Measurements from ENCODE around the gene C1orf105. TPM values are rescaled to one million over a fixed set of nuclear protein-coding genes. Genes with fewer than 3 reads are reported as not detected.
A peak's percentile ranks its signal among the peaks of the same experiment; 100 is the strongest.

The C1orf105 gene
- total RNA-seq, 1 experiment from 2014 or later = not detected

DNA sequence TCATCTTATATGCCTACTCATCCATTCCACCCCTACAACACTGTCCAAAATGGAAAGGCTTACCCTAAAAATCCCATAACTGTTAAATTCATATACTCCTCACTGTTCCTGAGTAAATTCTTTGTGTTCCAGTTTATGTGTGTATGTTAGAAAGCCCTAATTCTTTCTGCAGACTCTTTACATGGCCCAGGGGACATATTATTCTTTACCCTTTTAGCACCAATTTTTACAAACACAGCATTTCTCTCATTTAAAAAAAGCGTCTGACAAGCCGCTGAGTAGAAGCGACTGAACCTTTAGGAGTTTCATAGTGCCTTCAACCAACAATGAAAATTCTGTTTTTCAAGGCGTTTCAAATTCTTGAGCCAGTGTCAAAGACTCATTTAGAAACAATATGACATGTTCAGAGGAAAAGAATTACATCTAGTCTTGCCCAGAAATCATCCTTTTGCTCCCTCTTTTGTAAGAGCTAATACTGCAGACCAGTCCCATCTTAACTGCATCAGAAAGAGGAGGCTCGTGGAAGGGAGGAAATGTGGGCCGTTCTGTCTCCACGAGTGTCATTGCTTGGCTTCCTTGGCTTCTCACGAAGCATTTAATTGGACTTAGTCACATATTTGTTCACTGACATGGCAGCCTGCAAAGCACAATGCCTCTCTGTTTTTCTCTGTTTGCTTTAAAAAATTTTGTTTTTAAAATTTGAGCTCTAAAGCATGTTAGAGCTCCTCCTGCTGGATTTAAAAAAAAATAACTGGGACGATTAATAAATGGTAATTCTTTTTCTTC, 21.3 kb upstream of the C1orf105 start:
- peak; percentile 65 for DNase-seq
- CTCF ChIA-PET = interaction anchor here (0.6 to 2.3 kb wide), 24 partner anchors 18 to 867 kb away, joined by 3 to 18 read pairs (median 4); no protein-coding TSS in a partner anchor
- H3K4me3 Mint-ChIP-seq (ENCODE audit: low read depth, unreplicated experiment) = peak overlapping the region; percentile 13
- peak overlapping the region; percentile 76 for H3K27ac Mint-ChIP-seq (ENCODE audit: unreplicated experiment)
- H3K9me3 Mint-ChIP-seq (ENCODE audit: low read depth, unreplicated experiment) = no peaks in the 10 kb centered on the region
- intact Hi-C loops (cut with micrococcal nuclease; ENCODE audit: unreplicated experiment) = loop anchor here (1.0 to 10.0 kb wide), 9 partner anchors 39 to 594 kb away; no protein-coding TSS in a partner anchor
- BruUV-seq (replicated peaks) = no TSS peak
- TF ChIP-seq, protein P1, sequence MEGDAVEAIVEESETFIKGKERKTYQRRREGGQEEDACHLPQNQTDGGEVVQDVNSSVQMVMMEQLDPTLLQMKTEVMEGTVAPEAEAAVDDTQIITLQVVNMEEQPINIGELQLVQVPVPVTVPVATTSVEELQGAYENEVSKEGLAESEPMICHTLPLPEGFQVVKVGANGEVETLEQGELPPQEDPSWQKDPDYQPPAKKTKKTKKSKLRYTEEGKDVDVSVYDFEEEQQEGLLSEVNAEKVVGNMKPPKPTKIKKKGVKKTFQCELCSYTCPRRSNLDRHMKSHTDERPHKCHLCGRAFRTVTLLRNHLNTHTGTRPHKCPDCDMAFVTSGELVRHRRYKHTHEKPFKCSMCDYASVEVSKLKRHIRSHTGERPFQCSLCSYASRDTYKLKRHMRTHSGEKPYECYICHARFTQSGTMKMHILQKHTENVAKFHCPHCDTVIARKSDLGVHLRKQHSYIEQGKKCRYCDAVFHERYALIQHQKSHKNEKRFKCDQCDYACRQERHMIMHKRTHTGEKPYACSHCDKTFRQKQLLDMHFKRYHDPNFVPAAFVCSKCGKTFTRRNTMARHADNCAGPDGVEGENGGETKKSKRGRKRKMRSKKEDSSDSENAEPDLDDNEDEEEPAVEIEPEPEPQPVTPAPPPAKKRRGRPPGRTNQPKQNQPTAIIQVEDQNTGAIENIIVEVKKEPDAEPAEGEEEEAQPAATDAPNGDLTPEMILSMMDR (IDR thresholded peaks at IDR 0.05; ENCODE audit: unreplicated experiment) = peak; percentile 43
- H3K27me3 Mint-ChIP-seq (ENCODE audit: unreplicated experiment) = no peaks in the 10 kb centered on the region
- peaks cover 7% of the 10 kb centered on the region for H3K36me3 Mint-ChIP-seq (ENCODE audit: insufficient read depth, unreplicated experiment)
- H3K4me1 Mint-ChIP-seq (ENCODE audit: low read depth, unreplicated experiment) = peaks cover 48% of the 10 kb centered on the region

DNA sequence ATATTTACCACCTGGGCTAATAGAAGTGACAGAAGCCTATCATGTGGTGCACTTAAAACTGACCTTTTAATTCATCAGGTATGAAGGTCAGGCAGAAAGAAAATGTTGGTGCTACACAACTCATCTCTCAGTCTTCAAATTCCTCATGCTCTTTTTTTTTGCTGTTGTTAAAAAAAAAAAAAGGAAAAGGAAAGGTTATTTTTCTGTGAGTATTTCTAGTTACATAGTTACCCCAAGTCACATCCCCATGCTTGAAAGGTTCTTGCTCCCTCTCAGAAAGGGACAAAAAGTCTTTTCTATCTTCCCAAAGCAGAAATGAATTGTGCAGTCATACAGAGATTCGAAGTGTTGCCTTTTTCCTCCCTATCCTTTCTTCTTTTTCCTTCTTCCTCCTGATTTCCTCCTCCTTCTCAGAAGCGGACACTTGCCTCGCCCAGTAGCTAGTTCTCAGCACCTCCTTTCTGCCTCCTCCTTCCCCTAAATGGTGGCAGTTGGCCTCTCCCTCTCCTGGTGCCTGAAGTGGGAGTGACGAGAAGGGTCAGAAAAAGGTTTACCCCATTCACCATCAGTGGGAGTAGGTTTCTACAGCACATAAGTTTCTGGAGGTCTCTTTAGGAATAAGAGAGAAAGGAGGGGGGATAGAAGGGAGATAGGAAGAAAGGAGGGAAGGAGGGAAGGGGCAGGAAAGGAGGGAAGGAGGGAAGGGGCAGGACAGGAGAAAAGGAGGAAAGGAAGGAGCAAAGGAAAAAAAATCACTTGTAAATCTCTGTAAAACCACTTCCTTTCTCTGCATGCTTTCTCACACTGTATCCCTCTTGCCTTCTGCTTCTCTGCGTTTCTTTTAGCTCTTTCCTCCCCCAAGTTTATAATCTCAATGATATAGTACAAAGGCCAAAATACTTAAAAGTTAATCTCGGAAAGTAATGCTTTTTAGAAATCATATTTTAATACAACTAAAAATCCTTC, 20.4 kb upstream of the C1orf105 start:
- TF ChIP-seq, protein P1 (IDR thresholded peaks at IDR 0.05; ENCODE audit: unreplicated experiment) = no peak
- H3K27ac Mint-ChIP-seq (ENCODE audit: unreplicated experiment) = peak overlapping the region; percentile 76
- H3K27me3 Mint-ChIP-seq (ENCODE audit: unreplicated experiment) = no peaks in the 10 kb centered on the region
- H3K4me1 Mint-ChIP-seq (ENCODE audit: low read depth, unreplicated experiment) = peaks cover 40% of the 10 kb centered on the region
- no peak for DNase-seq
- H3K36me3 Mint-ChIP-seq (ENCODE audit: insufficient read depth, unreplicated experiment) = peaks cover 7% of the 10 kb centered on the region
- no TSS peak for BruUV-seq (replicated peaks)
- CTCF ChIA-PET = interaction anchor here (0.7 to 2.3 kb wide), 22 partner anchors 17 to 867 kb away, joined by 3 to 18 read pairs (median 4); no protein-coding TSS in a partner anchor
- no peak overlapping the region for H3K4me3 Mint-ChIP-seq (ENCODE audit: low read depth, unreplicated experiment)
- no peaks in the 10 kb centered on the region for H3K9me3 Mint-ChIP-seq (ENCODE audit: low read depth, unreplicated experiment)
- intact Hi-C loops (cut with micrococcal nuclease; ENCODE audit: unreplicated experiment) = loop anchor here (1.0 to 10.0 kb wide), 9 partner anchors 40 to 595 kb away; no protein-coding TSS in a partner anchor

DNA sequence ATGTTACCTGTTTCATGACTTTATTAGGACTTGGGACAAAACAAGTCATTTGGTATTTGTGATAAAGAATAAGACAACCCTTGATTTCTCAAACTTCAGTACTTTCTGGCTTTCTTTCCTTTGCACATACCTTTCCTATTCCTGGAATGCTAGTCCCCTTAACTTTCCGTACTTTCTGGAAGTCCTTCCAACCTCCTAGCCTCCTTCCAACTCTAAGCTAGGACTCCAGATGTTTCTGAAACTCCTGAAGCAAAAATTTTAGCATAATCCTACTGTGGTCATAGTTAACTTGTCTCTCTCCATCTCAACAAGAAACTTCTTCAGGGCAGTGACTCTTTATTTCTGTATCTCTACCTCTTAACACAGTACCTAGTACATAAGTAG, 19.8 kb upstream of the C1orf105 start:
- no TSS peak for BruUV-seq (replicated peaks)
- intact Hi-C loops (cut with micrococcal nuclease; ENCODE audit: unreplicated experiment) = no loop called here
- TF ChIP-seq, protein P1 (IDR thresholded peaks at IDR 0.05; ENCODE audit: unreplicated experiment) = no peak
- peak overlapping the region; percentile 28 for H3K27ac Mint-ChIP-seq (ENCODE audit: unreplicated experiment)
- CTCF ChIA-PET = no interaction called here
- no peaks in the 10 kb centered on the region for H3K27me3 Mint-ChIP-seq (ENCODE audit: unreplicated experiment)
- no peak for DNase-seq
- H3K9me3 Mint-ChIP-seq (ENCODE audit: low read depth, unreplicated experiment) = no peaks in the 10 kb centered on the region
- peaks cover 37% of the 10 kb centered on the region for H3K4me1 Mint-ChIP-seq (ENCODE audit: low read depth, unreplicated experiment)
- peaks cover 7% of the 10 kb centered on the region for H3K36me3 Mint-ChIP-seq (ENCODE audit: insufficient read depth, unreplicated experiment)
- H3K4me3 Mint-ChIP-seq (ENCODE audit: low read depth, unreplicated experiment) = no peak overlapping the region

DNA sequence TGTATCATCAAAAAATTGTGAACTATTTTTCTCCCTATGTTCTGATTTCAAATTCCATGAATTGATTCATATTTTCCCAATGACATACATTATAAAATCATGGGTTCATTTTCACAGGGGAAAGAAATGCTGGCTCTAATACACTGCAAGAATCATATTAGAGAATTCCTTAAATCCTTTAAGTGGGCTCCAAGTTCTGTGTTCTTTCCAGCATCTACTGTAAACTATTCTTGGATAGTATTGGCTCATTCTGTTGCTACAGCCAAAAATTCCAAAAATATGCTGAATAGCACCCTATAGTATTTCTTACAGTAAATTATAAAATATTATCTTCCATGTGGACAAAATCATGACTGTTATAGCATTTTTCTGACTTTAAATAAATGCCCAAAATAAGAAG, 19.0 kb upstream of the C1orf105 start:
- no peak overlapping the region for H3K4me3 Mint-ChIP-seq (ENCODE audit: low read depth, unreplicated experiment)
- H3K9me3 Mint-ChIP-seq (ENCODE audit: low read depth, unreplicated experiment) = no peaks in the 10 kb centered on the region
- TF ChIP-seq, protein P1 (IDR thresholded peaks at IDR 0.05; ENCODE audit: unreplicated experiment) = no peak
- peaks cover 37% of the 10 kb centered on the region for H3K4me1 Mint-ChIP-seq (ENCODE audit: low read depth, unreplicated experiment)
- intact Hi-C loops (cut with micrococcal nuclease; ENCODE audit: unreplicated experiment) = no loop called here
- BruUV-seq (replicated peaks) = no TSS peak
- H3K27ac Mint-ChIP-seq (ENCODE audit: unreplicated experiment) = no peak overlapping the region
- H3K27me3 Mint-ChIP-seq (ENCODE audit: unreplicated experiment) = no peaks in the 10 kb centered on the region
- H3K36me3 Mint-ChIP-seq (ENCODE audit: insufficient read depth, unreplicated experiment) = peaks cover 7% of the 10 kb centered on the region
- DNase-seq = no peak
- CTCF ChIA-PET = no interaction called here
